Fibroblast of the aortic adventitia (primary cell): Measurements from ENCODE around the gene AP2B1. TPM values are rescaled to one million over a fixed set of nuclear protein-coding genes. Genes with fewer than 3 reads are reported as not detected.
"Not testable (repeated sequence)": the region's sequence is repeated elsewhere in the genome, so short reads cannot be mapped to it uniquely, and the experiment has no call there.

Experiments used
- DNase-seq: peaks from one replicate; pipeline ENCODE4 v3.0.0-alpha.2; 2010; ENCODE audit warnings: low read depth
- H3K4me3 ChIP-seq: 2 replicates; pipeline ENCODE4 v1.5.1; 2011; ENCODE audit warnings: low read depth, mild to moderate bottlenecking, control low read depth, low read length, moderate library complexity
- CTCF ChIP-seq: IDR thresholded peaks from 2 replicates; pipeline ENCODE4 v1.5.1; 2011; ENCODE audit warnings: mild to moderate bottlenecking, low read length, control low read depth, inconsistent platforms; ENCODE audit not compliant: insufficient read depth
- total RNA-seq: library from RNA; depleted of rRNA; stranded (reverse); fragments of >200 nt; gene quantifications from 2 replicates; pipeline ENCODE4 v1.2.3, GENCODE V29; 2012; ENCODE audit warnings: low replicate concordance

Gene AP2B1
- total RNA-seq, 1 donor: 118 TPM

GRCh38 chr17:35555691-35556090 lies 31.4 kb upstream of the AP2B1 start:
- TF ChIP-seq CTCF: peak; percentile 15
- no peak overlapping the region for H3K4me3 ChIP-seq
- DNase-seq: no peak

DNA sequence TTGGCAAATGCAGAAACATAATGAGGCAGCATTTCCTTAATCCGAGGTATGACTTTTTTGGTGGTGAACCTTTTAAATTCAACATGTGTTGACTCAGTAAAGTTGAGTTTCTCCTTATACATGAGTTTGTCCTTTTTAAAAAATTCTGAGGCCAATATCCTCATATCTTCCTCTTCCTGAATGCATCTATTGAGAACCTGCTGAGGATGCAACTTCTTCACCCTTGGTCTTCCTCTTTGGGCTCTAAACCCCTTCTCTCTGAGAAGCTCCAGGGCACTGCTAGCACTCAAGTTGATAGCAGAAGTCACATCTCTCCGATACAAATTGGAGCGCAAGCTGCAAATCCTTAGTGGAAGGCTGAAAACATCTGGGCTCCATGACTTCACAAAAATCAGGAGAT lies 29.8 kb upstream of the AP2B1 start:
- no peak overlapping the region for H3K4me3 ChIP-seq
- TF ChIP-seq CTCF: no peak
- DNase-seq: no peak

DNA sequence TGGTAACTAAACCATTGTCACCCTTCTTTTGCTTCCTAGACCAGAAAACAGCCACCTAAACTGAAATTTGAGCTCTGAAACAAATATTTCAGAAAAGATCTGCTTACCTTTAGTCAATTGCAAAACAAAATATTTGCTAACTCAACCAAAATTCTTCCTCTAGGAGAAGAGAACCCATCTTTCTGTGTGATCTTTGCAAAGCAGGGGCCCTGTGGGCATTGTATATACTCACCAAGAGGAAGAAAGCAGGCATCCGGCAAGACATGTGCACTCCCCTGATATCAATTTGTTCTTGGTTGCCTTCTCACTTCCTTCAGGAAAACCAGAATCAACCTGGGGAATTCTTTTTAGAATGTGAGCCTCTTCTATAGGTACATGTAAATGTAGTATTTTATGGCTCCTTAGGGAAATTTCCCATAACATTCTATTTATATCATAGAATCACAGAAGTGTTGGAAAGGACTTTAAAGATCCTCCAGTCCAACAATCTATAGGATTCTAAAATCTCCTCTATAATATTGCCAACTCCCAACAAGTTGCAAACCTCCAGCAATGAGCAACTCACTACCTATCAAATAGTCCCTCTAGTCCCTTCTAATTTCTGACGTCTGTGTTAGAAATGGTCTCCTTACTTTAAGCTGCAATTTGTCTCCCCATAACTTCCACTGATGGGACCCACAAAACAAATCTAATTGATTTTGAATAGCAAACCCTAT lies 27.5 kb upstream of the AP2B1 start:
- no peak for DNase-seq
- no peak overlapping the region for H3K4me3 ChIP-seq
- TF ChIP-seq CTCF: no peak

DNA sequence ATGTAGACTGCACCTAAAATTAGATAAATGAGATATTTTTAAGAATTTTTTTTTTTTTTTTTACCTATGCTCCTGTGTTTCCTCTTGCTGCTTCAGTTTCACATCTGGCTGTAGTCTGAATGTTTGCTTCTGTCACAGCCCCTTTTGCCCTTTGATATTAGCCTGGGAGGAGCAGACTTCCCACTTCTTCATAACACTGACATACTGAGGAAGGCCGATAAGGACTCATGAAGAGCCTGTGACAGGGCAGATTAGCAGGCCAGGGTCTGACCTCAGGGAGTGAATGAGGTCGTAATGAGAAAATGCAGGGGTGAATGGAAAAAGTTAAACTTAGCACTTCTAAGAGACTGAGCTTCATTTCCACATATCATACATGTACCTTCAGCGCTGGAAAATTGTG lies 26.4 kb upstream of the AP2B1 start, which contains the start of gene SLFN14:
SLFN14 (minus strand) TSS at position 117 of the 400 bp plus-strand sequence. CDS start 2,757 bp downstream, outside the sequence.
- H3K4me3 ChIP-seq: no peak within 1 kb of the TSS
- no peak for TF ChIP-seq CTCF
- DNase-seq: no peak

DNA sequence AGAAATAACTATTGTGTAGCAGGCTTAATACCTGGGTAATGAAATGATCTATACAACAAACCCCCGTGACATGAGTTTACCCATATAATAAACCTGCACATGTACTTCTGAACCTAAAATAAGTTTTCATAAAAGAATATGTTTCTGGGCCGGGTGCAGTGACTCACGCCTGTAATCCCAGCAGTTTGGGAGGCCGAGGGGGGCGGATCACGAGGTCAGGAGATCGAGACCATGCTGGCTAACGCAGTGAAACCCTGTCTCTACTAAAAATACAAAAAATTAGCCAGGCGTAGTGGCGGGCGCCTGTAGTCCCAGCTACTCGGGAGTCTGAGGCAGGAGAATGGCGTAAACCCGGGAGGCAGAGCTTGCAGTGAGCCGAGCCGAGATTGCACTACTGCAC lies 23.9 kb upstream of the AP2B1 start:
- H3K4me3 ChIP-seq, DNase-seq: not testable (repeated sequence)

GRCh38 chr17:35566968-35567367 lies 20.2 kb upstream of the AP2B1 start:
- no peak overlapping the region for H3K4me3 ChIP-seq
- TF ChIP-seq CTCF: no peak

DNA sequence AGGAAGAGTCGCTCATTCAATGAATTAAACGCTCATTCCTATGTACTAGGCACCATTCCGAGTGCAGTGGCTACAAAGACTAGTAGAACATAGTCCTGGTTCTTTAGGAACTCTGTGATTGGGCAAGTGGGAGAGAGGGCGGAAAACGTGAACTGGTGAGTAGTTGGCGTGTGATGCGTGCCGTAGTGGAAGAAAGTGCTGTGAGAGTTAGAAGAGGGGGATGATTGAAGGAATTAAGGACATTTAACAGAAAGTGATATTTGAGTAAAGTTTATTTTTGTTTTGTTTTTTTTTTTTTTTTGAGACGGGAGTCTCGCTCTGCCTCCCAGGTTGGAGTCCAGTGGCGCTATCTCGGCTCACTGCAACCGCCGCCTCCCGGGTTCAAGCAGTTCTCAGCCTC lies 18.6 kb upstream of the AP2B1 start:
- peak overlapping the region; percentile 98 for H3K4me3 ChIP-seq
- peak; percentile 43 for DNase-seq
- TF ChIP-seq CTCF: no peak

More at GRCh38 chr17:35566968-35567367, 20.2 kb upstream of the AP2B1 start:
- DNase-seq: no peak
